Activated T-cell treated with anti-CD3 and anti-CD28 coated beads, Interleukin-2, amount 50 U/mL, for 4 hours (primary cell): ENCODE data around the gene CPSF6. TPM values are rescaled to one million over a fixed set of nuclear protein-coding genes. Genes with fewer than 3 reads are reported as not detected.
A peak's percentile ranks its signal among the peaks of the same experiment; 100 is the strongest.
"Not testable (repeated sequence)": the region's sequence is repeated elsewhere in the genome, so short reads cannot be mapped to it uniquely, and the experiment has no call there.

Experiments used
- ATAC-seq, 2 donors: fragments of 200-7000 bp; cut with Tn5 transposase; one replicate each; pipeline ENCODE4 v1.10.0; 2021
- DNase-seq: peaks from one replicate; pipeline ENCODE4 v3.0.0-alpha.2; 2020
- H3K27me3 Mint-ChIP-seq: one replicate; pipeline ENCODE4 v1.8.0; 2021; ENCODE audit warnings: low read depth, mixed read lengths
- H3K36me3 Mint-ChIP-seq: one replicate; pipeline ENCODE4 v1.8.0; 2022; ENCODE audit warnings: mixed read lengths; ENCODE audit not compliant: insufficient read depth
- H3K4me1 Mint-ChIP-seq: one replicate; pipeline ENCODE4 v1.8.0; 2021; ENCODE audit warnings: low read depth, mixed read lengths
- H3K4me3 Mint-ChIP-seq: one replicate; pipeline ENCODE4 v1.8.0; 2021; ENCODE audit warnings: mild to moderate bottlenecking, moderate library complexity, mixed read lengths
- H3K9me3 Mint-ChIP-seq: one replicate; pipeline ENCODE4 v1.8.0; 2021; ENCODE audit warnings: mixed read lengths
- total RNA-seq, 3 donors: library from RNA; stranded (reverse); gene quantifications; one replicate each; pipeline ENCODE4 v1.2.1, GENCODE V29; 2021

Gene CPSF6
- total RNA-seq, 3 donors from 2014 or later: 94.5 to 103 (median 95.3) TPM

DNA sequence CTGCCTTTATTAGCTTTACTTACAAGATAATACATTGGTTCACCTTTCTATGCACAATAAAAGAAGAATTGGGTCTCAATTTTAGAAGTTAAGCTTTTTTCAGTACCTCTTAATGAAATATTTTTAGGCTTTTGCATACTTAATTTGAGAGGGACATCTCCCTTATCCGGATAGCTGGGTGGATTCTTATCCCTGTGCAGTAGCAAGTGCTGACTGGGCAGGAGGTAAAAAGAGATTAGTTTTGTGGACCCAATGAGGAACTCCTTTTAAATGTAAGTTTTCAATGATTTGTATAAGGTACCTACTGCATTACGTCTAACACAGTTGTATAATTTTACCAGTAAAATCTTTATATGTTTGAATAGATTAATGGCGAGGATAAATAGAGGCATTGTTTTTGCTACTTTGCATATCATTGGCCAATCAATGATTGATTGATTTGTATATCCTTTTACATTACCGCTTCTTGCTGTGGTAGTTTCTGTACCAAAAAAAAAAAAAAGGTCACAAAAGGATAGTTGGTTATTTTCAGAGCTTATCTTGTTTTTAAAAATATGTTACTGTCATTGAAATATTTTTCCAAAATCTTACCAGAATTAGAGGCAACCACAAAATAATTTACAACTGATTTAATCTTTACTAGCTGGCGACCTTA lies 2.2 kb downstream of the CPSF6 start:
- Mint-ChIP-seq H3K36me3 (peaks cover 7% of the 10 kb centered on the region), H3K4me1 (peaks cover 65% of the 10 kb centered on the region), H3K9me3 (no peaks in the 10 kb centered on the region), H3K27me3 (no peaks in the 10 kb centered on the region), H3K4me3 (peak overlapping the region; percentile 92)
- no peak for ATAC-seq
- no peak for DNase-seq

DNA sequence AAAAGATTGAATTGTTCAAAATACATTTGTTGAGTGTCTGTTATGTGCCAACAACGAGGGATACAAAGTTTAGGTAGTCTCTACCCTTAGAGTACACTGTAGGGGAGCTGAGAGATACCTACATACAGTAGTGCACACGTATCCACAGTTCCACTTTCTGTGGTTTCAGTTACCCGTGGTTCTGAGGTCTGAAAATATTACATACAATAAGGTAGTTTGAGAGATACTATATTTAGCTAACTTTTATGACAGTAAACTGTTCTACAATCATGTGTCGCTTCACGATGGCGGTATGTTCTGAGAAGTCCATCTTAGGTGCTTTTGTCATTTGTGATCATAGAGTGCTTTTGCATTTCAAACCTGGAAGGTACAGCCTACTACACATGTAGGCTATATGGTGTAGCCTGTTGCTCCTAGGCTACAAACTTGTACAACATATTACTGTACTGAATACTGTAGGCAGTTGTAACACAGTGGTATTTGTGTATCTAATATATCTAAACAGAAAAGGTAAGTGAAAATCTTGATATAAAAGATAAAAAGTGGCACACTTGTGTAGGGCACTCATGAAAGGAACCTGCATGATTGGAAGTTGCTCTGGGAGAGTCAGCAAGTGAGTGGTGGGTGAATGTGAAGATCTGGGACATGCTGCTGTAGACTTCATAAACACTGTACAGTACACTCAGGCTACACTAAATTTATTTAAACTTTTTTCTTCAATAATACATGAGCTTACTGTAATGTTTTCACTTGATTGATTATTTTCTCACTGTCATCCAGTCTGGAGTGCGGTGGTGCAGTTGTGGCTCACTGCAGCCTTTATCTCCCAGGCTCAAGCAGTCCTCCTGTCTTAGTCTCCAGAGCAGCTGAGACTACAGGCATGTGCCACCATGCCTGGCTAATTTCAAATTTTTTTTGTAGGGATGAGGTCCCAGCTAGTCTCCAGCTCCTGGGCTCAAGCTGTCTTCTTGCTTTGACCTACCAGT lies 4.0 kb downstream of the CPSF6 start:
- no peaks in the 10 kb centered on the region for H3K27me3 Mint-ChIP-seq
- DNase-seq: no peak
- H3K4me1 Mint-ChIP-seq: peaks cover 72% of the 10 kb centered on the region
- H3K4me3 Mint-ChIP-seq: peak overlapping the region; percentile 57
- no peak for ATAC-seq
- H3K9me3 Mint-ChIP-seq: no peaks in the 10 kb centered on the region
- H3K36me3 Mint-ChIP-seq: peaks cover 7% of the 10 kb centered on the region

DNA sequence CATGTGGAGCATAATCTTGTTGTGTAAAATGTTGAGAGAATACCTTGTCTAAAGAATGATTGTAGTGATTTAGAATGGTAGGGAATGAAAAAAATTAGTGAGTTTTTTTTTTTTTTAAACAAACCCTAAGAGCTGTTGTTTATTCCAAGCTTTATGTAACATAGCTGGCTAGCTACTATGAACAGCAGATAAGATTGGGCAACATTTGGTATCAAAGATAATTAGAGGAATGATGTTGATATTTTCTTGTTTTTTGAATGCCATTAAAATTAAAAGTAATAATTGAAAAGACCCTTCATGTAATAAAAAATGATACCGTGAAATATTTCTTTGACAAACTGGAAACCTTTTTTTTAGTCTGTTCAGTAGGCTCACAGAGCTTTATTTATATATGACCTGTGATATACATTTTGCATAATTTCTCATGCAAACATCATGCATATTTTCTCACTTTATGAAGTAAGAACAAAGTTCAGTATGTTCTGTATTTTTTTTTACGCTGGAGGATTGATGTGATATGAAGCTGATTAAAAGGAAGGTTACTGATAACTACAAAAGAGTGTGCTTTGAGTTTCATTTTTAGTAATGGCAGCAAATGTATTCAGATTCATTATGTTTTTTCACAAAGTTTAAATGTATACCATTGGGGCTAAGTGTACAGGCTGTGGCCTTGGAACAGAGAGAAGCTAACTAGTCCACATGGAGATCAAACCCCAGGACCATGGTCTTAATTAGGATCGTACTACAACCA lies 8.1 kb downstream of the CPSF6 start:
- Mint-ChIP-seq H3K27me3 (no peaks in the 10 kb centered on the region), H3K36me3 (peaks cover 3% of the 10 kb centered on the region), H3K9me3 (no peaks in the 10 kb centered on the region), H3K4me3 (no peak overlapping the region), H3K4me1 (peaks cover 78% of the 10 kb centered on the region)
- DNase-seq (no peak), ATAC-seq (peak in 1 of 2 donors; percentile 26)

DNA sequence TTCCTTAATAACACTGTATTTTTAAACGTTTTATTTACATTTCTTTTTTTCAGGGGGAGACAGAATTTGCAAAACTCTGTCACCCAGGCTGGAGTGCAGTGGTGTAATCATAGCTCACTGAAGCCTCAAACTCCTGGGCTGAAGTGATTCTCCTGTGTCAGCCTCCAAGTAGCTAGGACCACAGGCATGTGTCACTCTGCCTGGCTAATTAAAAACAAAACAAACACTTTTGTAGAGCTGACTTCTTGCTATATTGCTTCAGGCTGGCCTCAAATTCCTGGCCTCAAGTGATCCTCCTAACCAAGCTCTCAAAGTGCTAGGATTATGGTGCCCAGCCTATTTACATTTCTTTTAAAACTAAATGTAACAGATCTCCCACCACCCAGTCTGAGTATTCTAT lies 12.7 kb downstream of the CPSF6 start:
- DNase-seq (no peak), ATAC-seq (no peak)
- H3K4me3 Mint-ChIP-seq: no peak overlapping the region

DNA sequence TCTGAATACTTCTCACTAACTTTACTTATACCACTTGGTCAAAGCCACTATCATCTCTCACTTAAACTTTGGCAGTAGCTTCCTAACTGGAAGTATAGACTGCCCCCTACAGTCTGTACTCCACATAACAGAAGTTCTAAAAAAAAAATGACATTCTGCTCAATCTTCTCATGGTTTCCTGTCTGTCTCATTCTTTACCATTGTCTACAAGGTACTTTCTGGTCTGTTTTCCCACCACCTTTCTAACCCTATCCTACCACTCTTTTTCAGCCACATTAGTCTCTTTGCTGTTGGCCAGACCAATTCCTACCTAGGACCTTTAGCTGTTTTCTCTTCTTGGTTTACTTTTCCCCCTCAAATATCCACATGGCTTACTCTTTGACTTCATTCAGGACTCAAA lies 14.7 kb downstream of the CPSF6 start:
- Mint-ChIP-seq H3K9me3 (no peaks in the 10 kb centered on the region), H3K4me1 (peaks cover 36% of the 10 kb centered on the region), H3K4me3 (no peak overlapping the region), H3K27me3 (no peaks in the 10 kb centered on the region), H3K36me3 (peaks cover 22% of the 10 kb centered on the region)
- ATAC-seq (peak; percentile 65 to 72), DNase-seq (no peak)

More for the DNA sequence above, 12.7 kb downstream of the CPSF6 start:
- peaks cover 13% of the 10 kb centered on the region for H3K36me3 Mint-ChIP-seq
- no peaks in the 10 kb centered on the region for H3K27me3 Mint-ChIP-seq
- H3K4me1 Mint-ChIP-seq: peaks cover 51% of the 10 kb centered on the region
- H3K9me3 Mint-ChIP-seq: no peaks in the 10 kb centered on the region

DNA sequence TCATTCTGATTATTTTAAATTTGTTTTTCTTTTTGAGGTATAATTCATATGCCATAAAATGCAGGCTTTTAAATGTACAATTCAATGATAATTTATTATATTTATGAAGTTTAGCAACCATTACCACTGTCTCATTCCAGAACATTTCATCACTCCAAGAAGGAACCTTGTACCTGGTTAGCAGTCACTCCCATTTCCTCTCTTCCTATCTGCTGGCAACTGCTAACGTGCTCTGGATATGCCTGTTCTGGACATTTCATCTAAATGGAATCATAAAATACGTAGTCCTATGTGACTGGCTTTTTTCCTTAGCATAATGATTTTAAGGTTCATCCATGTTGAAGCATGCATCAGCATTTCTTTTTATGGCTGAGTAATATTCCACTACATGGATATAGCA lies 15.5 kb downstream of the CPSF6 start:
- Mint-ChIP-seq H3K4me1 (peaks cover 29% of the 10 kb centered on the region), H3K9me3 (no peaks in the 10 kb centered on the region), H3K27me3 (no peaks in the 10 kb centered on the region)

DNA sequence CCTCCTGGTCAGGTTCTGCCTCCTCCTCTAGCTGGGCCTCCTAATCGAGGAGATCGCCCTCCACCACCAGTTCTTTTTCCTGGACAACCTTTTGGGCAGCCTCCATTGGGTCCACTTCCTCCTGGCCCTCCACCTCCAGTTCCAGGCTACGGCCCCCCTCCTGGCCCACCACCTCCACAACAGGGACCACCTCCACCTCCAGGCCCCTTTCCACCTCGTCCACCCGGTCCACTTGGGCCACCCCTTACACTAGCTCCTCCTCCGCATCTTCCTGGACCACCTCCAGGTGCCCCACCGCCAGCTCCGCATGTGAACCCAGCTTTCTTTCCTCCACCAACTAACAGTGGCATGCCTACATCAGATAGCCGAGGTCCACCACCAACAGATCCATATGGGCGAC lies 19.3 kb downstream of the CPSF6 start:
- no peaks in the 10 kb centered on the region for H3K27me3 Mint-ChIP-seq
- peaks cover 7% of the 10 kb centered on the region for H3K4me1 Mint-ChIP-seq
- ATAC-seq (no peak), DNase-seq (no peak)
- no peak overlapping the region for H3K4me3 Mint-ChIP-seq
- peaks cover 43% of the 10 kb centered on the region for H3K36me3 Mint-ChIP-seq
- H3K9me3 Mint-ChIP-seq: no peaks in the 10 kb centered on the region

More for the DNA sequence above, 15.5 kb downstream of the CPSF6 start:
- Mint-ChIP-seq H3K4me3 (no peak overlapping the region), H3K36me3 (peaks cover 21% of the 10 kb centered on the region)
- ATAC-seq (no peak), DNase-seq (no peak)

DNA sequence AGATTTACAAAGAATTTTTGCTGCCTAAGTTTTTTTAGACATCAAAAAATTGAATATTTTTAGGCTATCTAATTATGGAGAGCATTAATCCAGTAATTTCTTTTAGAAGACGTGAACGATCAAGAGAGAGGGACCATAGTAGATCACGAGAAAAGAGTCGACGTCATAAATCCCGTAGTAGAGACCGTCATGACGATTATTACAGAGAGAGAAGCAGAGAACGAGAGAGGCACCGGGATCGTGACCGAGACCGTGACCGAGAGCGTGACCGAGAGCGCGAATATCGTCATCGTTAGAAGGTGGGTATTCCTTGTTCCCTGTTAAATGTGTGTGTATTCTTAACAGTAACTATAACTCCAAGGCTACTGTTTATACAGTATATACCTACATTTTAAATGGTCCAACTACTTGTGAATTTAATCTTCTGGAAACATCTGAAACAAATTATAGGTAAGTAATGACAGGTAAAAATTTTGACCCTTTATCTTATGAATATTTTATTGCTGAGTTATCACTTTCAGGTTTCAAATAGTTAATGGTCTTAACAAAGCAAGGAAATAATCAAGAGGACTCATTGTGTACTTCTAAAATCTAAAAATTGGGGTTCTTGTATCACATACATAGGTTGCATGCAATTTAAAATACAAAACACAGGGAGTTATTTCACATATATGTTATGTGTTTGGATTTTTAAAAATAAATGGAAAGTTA lies 23.1 kb downstream of the CPSF6 start:
- Mint-ChIP-seq H3K9me3 (no peaks in the 10 kb centered on the region), H3K36me3 (peaks cover 42% of the 10 kb centered on the region), H3K4me1 (peaks cover 10% of the 10 kb centered on the region), H3K4me3 (no peak overlapping the region), H3K27me3 (no peaks in the 10 kb centered on the region)
- DNase-seq: no peak
- no peak for ATAC-seq

DNA sequence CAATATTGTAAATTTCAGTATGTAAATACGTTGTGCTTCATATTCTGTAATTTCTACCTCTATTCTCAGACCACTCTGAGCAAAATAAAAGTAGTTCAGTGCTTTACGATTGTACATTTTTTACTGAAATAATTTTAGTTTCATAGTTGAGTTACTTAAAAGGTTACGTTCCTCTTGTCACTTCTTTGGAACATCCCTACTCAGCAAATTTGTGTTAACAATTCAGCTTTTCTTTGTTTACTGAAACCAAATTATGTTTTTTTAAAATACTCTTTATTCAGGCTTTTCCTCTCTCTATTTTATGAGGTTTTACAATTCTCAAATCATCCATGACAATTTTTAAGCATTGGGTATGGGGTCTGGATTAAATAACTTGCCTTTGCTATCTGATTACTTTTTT lies 25.8 kb downstream of the CPSF6 start:
- Mint-ChIP-seq H3K36me3 (peaks cover 34% of the 10 kb centered on the region), H3K27me3 (no peaks in the 10 kb centered on the region), H3K9me3 (no peaks in the 10 kb centered on the region), H3K4me3 (no peak overlapping the region), H3K4me1 (peaks cover 10% of the 10 kb centered on the region)
- DNase-seq (no peak), ATAC-seq (no peak)

DNA sequence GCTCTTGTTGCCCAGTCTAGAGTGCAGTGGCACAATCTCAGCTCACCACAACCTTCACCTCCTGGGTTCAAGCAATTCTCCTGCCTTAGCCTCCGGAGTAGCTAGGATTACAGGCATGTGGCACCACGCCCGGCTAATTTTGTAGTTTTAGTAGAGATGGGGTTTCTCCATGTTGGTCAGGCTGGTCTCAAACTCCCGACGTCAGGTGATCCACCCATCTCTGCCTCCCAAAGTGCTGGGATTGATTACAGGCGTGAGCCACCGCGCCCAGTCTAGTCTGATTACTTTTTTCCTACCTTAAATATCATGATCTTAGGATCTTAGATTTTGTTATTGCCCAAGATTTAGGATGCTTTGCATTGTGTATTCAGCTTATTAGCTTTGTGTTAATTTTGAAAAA lies 26.3 kb downstream of the CPSF6 start:
- H3K9me3 Mint-ChIP-seq, H3K4me3 Mint-ChIP-seq, ATAC-seq, H3K27me3 Mint-ChIP-seq, H3K4me1 Mint-ChIP-seq, DNase-seq: not testable (repeated sequence)
- H3K36me3 Mint-ChIP-seq: peaks cover 30% of the 10 kb centered on the region

DNA sequence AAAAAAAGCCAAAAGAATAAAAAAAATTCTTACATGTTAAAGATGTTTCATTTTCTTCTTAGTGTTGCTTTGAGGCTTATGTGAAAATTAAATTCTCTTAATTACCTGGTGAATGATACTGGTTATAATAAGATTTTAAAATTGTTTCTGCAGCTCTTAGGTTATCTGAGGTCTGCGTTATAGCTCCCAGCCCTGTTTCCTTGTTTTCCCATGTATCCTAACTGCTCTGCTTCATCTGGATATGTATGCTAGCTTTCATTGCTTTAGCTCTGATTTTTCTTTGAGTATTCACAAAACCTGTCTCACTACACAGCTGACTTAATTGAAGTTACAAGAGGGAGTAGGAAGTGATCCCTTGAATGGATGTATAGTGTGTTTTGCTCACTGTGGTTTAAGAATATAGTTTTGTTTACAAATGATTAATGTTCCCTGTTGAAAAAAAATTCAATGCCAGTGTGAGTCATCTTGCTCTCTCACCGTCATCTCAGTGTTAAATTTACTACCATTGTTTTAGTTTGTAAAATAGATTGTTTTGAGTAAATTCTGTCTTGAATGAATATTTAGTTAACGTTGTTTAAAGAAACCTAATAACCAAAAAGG lies 26.8 kb downstream of the CPSF6 start:
- peaks cover 12% of the 10 kb centered on the region for H3K4me1 Mint-ChIP-seq
- no peaks in the 10 kb centered on the region for H3K9me3 Mint-ChIP-seq
- ATAC-seq (peak in 1 of 2 donors; percentile 43), DNase-seq (no peak)
- H3K36me3 Mint-ChIP-seq: peaks cover 25% of the 10 kb centered on the region
- H3K27me3 Mint-ChIP-seq: no peaks in the 10 kb centered on the region
- no peak overlapping the region for H3K4me3 Mint-ChIP-seq

DNA sequence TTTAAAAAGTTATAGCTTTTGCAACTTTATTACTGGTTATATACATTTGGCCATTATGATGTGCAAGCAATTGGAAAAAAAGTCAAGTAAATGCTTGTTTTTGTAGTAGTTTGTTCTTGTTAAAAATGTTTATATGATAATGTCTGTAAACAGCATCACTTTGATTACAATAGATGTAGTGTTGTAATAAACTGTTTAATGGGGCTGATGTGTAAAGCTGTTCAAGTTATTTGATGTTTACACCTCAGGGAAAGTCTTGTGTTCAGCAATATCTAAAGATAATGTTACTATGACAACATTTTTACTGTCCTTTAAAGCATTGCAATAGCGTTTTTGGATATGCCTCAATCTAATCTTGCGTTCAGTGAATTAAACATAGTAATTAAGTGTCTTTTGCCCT lies 30.4 kb downstream of the CPSF6 start:
- DNase-seq (no peak), ATAC-seq (no peak)
- H3K9me3 Mint-ChIP-seq: no peaks in the 10 kb centered on the region
- H3K36me3 Mint-ChIP-seq: peaks cover 12% of the 10 kb centered on the region
- H3K4me1 Mint-ChIP-seq: peaks cover 24% of the 10 kb centered on the region
- H3K4me3 Mint-ChIP-seq: no peak overlapping the region
- no peaks in the 10 kb centered on the region for H3K27me3 Mint-ChIP-seq

DNA sequence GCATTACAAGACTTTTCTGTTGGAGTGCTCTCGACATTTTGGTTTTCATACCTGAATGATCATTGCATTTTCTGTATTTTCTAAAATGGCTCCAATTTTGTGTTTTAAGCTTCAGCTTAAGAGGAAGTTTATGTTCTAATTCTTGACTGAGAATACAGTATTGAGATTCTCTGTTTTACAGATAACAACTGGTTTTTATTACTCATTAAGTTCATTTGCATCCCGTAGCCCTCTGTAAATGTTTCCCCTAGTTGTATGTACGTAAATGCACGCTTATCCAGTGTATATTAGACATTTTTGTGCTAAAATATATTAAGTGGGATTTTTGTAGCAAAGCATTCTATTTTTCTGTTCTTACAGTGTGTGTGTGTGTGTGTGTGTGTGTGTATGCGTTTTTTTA lies 33.1 kb downstream of the CPSF6 start:
- ATAC-seq: peak in 1 of 2 donors; percentile 41

More for the DNA sequence above, 33.1 kb downstream of the CPSF6 start:
- no peaks in the 10 kb centered on the region for H3K9me3 Mint-ChIP-seq
- H3K4me3 Mint-ChIP-seq: no peak overlapping the region
- H3K4me1 Mint-ChIP-seq: peaks cover 40% of the 10 kb centered on the region
- no peaks in the 10 kb centered on the region for H3K27me3 Mint-ChIP-seq
- peaks cover 7% of the 10 kb centered on the region for H3K36me3 Mint-ChIP-seq
- no peak for DNase-seq
